Measurements from ENCODE around the gene ADISSP.

Gene ADISSP

GRCh38 chr20:3734111-3734843 lies 33.3 kb downstream of the ADISSP start:
- Histone ChIP-seq H3K4me1 (ENCODE audit: insufficient read depth, low read length) (peaks cover 9% of the 10 kb centered on the region; the same call in 1 of the 2 replicates), H3K36me3 (ENCODE audit: insufficient read depth, low read length) (no peaks in the 10 kb centered on the region), H3K9ac (ENCODE audit: low read depth, low read length) (no peak overlapping the region), H3K9me3 (ENCODE audit: control insufficient read depth, insufficient read depth, low read length) (no peaks in the 10 kb centered on the region)

- H3K9ac ChIP-seq (ENCODE audit: low read depth, low read length) = peak overlapping the region; percentile 32
- H3K4me1 ChIP-seq (ENCODE audit: insufficient read depth, low read length) = peaks cover 5% of the 10 kb centered on the region; the same call in 1 of the 2 replicates
- no peaks in the 10 kb centered on the region for H3K9me3 ChIP-seq (ENCODE audit: control insufficient read depth, insufficient read depth, low read length)
- no peaks in the 10 kb centered on the region for H3K36me3 ChIP-seq (ENCODE audit: insufficient read depth, low read length)
Measured at GRCh38 chr20:3733119-3733995, 34.2 kb downstream of the ADISSP start.

- Histone ChIP-seq H3K9ac (ENCODE audit: low read depth, low read length) (peak within 1 kb of the TSS; percentile 32), H3K9me3 (ENCODE audit: control insufficient read depth, insufficient read depth, low read length) (no peaks in the 10 kb centered on the region), H3K4me1 (ENCODE audit: insufficient read depth, low read length) (peaks cover 7% of the 10 kb centered on the region), H3K36me3 (ENCODE audit: insufficient read depth, low read length) (no peaks in the 10 kb centered on the region)
Measured at GRCh38 chr20:3732327-3733118, 35.0 kb downstream of the ADISSP start, which contains the start of gene HSPA12B. Gene HSPA12B, plus strand, starts transcription at chr20:3732685. Its CDS starts 5,990 bp downstream, at chr20:3738675.

GRCh38 chr20:3731944-3732326 lies 35.6 kb downstream of the ADISSP start:
- H3K9ac ChIP-seq (ENCODE audit: low read depth, low read length) = no peak overlapping the region
- peaks cover 7% of the 10 kb centered on the region for H3K4me1 ChIP-seq (ENCODE audit: insufficient read depth, low read length)
- H3K36me3 ChIP-seq (ENCODE audit: insufficient read depth, low read length) = no peaks in the 10 kb centered on the region
- H3K9me3 ChIP-seq (ENCODE audit: control insufficient read depth, insufficient read depth, low read length) = no peaks in the 10 kb centered on the region

GRCh38 chr20:3730803-3731672 lies 36.5 kb downstream of the ADISSP start:
- Histone ChIP-seq H3K36me3 (ENCODE audit: insufficient read depth, low read length) (no peaks in the 10 kb centered on the region), H3K4me1 (ENCODE audit: insufficient read depth, low read length) (peaks cover 7% of the 10 kb centered on the region), H3K9me3 (ENCODE audit: control insufficient read depth, insufficient read depth, low read length) (no peaks in the 10 kb centered on the region), H3K9ac (ENCODE audit: low read depth, low read length) (no peak overlapping the region)

GRCh38 chr20:3729811-3730540 lies 37.6 kb downstream of the ADISSP start:
- H3K4me1 ChIP-seq (ENCODE audit: insufficient read depth, low read length) = peaks cover 7% of the 10 kb centered on the region
- no peak overlapping the region for H3K9ac ChIP-seq (ENCODE audit: low read depth, low read length)
- no peaks in the 10 kb centered on the region for H3K36me3 ChIP-seq (ENCODE audit: insufficient read depth, low read length)
- H3K9me3 ChIP-seq (ENCODE audit: control insufficient read depth, insufficient read depth, low read length) = no peaks in the 10 kb centered on the region

GRCh38 chr20:3729378-3729777 lies 38.2 kb downstream of the ADISSP start:
- Histone ChIP-seq H3K4me1 (ENCODE audit: insufficient read depth, low read length) (peaks cover 7% of the 10 kb centered on the region), H3K9ac (ENCODE audit: low read depth, low read length) (no peak overlapping the region), H3K36me3 (ENCODE audit: insufficient read depth, low read length) (no peaks in the 10 kb centered on the region), H3K9me3 (ENCODE audit: control insufficient read depth, insufficient read depth, low read length) (no peaks in the 10 kb centered on the region)

- Histone ChIP-seq H3K4me1 (ENCODE audit: insufficient read depth, low read length) (peaks cover 7% of the 10 kb centered on the region), H3K9ac (ENCODE audit: low read depth, low read length) (no peak overlapping the region), H3K36me3 (ENCODE audit: insufficient read depth, low read length) (no peaks in the 10 kb centered on the region), H3K9me3 (ENCODE audit: control insufficient read depth, insufficient read depth, low read length) (no peaks in the 10 kb centered on the region)
Measured at GRCh38 chr20:3728876-3729275, 38.7 kb downstream of the ADISSP start.

- H3K36me3 ChIP-seq (ENCODE audit: insufficient read depth, low read length) = no peaks in the 10 kb centered on the region
- H3K9me3 ChIP-seq (ENCODE audit: control insufficient read depth, insufficient read depth, low read length) = no peaks in the 10 kb centered on the region
- no peak overlapping the region for H3K9ac ChIP-seq (ENCODE audit: low read depth, low read length)
- H3K4me1 ChIP-seq (ENCODE audit: insufficient read depth, low read length) = peaks cover 7% of the 10 kb centered on the region
Measured at GRCh38 chr20:3728354-3728753, 39.2 kb downstream of the ADISSP start.

GRCh38 chr20:3727401-3728021 lies 40.0 kb downstream of the ADISSP start:
- Histone ChIP-seq H3K9me3 (ENCODE audit: control insufficient read depth, insufficient read depth, low read length) (no peaks in the 10 kb centered on the region), H3K9ac (ENCODE audit: low read depth, low read length) (no peak overlapping the region), H3K36me3 (ENCODE audit: insufficient read depth, low read length) (no peaks in the 10 kb centered on the region), H3K4me1 (ENCODE audit: insufficient read depth, low read length) (peaks cover 7% of the 10 kb centered on the region)

GRCh38 chr20:3724356-3724755 lies 43.2 kb downstream of the ADISSP start:
- no peaks in the 10 kb centered on the region for H3K36me3 ChIP-seq (ENCODE audit: insufficient read depth, low read length)
- no peak overlapping the region for H3K9ac ChIP-seq (ENCODE audit: low read depth, low read length)
- peaks cover 3% of the 10 kb centered on the region for H3K4me1 ChIP-seq (ENCODE audit: insufficient read depth, low read length)
- H3K9me3 ChIP-seq (ENCODE audit: control insufficient read depth, insufficient read depth, low read length) = no peaks in the 10 kb centered on the region

- H3K9ac ChIP-seq (ENCODE audit: low read depth, low read length) = no peak overlapping the region
- H3K4me1 ChIP-seq (ENCODE audit: insufficient read depth, low read length) = peaks cover 3% of the 10 kb centered on the region; the same call in 1 of the 2 replicates
- no peaks in the 10 kb centered on the region for H3K9me3 ChIP-seq (ENCODE audit: control insufficient read depth, insufficient read depth, low read length)
- no peaks in the 10 kb centered on the region for H3K36me3 ChIP-seq (ENCODE audit: insufficient read depth, low read length)
Measured at GRCh38 chr20:3723284-3723683, 44.3 kb downstream of the ADISSP start.

- Histone ChIP-seq H3K36me3 (ENCODE audit: insufficient read depth, low read length) (no peaks in the 10 kb centered on the region), H3K9ac (ENCODE audit: low read depth, low read length) (no peak overlapping the region), H3K9me3 (ENCODE audit: control insufficient read depth, insufficient read depth, low read length) (no peaks in the 10 kb centered on the region), H3K4me1 (ENCODE audit: insufficient read depth, low read length) (no peaks in the 10 kb centered on the region)
Measured at GRCh38 chr20:3721912-3722311, 45.6 kb downstream of the ADISSP start.

All from ES-I3 (cell line).